GDM1 (cell line): ENCODE data around the gene ZNF891.

Source experiments
- DNase-seq: peaks from one replicate; lab custom pipeline; 2025; lab: John Stamatoyannopoulos, UW

ZNF891 gene

GRCh38 chr12:133061954-133062353 is 68.1 kb downstream of the ZNF891 start:
- no peak for DNase-seq

DNA sequence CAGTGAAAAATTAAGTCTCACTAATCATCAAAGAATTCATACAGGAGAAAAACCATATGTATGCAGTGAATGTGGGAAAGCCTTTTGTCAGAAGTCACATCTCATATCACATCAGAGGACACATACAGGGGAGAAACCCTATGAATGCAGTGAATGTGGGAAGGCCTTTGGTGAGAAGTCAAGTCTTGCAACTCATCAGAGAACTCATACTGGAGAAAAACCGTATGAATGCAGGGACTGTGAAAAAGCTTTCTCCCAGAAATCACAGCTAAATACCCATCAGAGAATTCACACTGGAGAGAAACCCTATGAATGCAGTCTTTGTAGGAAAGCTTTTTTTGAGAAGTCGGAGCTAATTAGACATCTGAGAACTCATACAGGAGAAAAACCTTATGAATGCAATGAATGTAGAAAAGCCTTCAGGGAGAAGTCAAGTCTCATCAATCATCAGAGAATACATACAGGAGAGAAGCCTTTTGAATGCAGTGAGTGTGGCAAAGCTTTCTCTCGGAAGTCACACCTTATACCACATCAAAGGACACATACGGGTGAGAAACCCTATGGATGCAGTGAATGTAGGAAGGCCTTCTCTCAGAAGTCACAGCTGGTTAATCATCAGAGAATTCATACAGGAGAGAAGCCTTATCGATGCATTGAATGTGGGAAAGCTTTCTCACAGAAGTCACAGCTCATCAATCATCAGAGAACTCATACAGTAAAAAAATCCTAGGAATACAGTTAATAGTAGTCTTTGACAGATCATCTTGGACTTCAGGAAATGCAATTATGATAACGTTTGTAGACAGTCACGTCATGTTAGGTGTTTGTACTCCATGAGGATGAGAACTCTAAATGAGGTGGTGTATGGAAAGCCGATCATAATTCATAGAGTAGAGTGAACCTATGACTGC is 71.6 kb downstream of the ZNF891 start:
- no peak for DNase-seq

- no peak for DNase-seq
These were observed 72.6 kb downstream of the ZNF891 start for GRCh38 chr12:133057446-133057845.
